HCT116 (cell line): ENCODE results near the gene ABHD16B.

Experiments
- SIN3A ChIP-seq: IDR thresholded peaks from 2 replicates; pipeline ENCODE4 v1.6.1; 2012; ENCODE audit warnings: low read depth
- ZBTB33 ChIP-seq: IDR thresholded peaks from 2 replicates; pipeline ENCODE4 v1.6.1; 2011; ENCODE audit warnings: mild to moderate bottlenecking, low read length, moderate library complexity; ENCODE audit not compliant: insufficient replicate concordance; ENCODE audit errors: extremely low read depth

- TF ChIP-seq ZBTB33 (no peak), SIN3A (no peak)
Measured at GRCh38 chr20:63883201-63883593, 21.9 kb downstream of the ABHD16B start.
